T follicular helper cell (primary cell): Measurements from ENCODE around the gene OR7C1.
"Not testable (repeated sequence)": the region's sequence is repeated elsewhere in the genome, so short reads cannot be mapped to it uniquely, and the experiment has no call there.

ENCODE experiments used
- DNase-seq: peaks from one replicate; pipeline ENCODE4 v3.0.0-alpha.2; 2020; ENCODE audit warnings: low read depth

The OR7C1 gene

GRCh38 chr19:14765841-14766240 lies 69.1 kb downstream of the OR7C1 start:
- DNase-seq, result not testable (repeated sequence)

- DNase-seq, result not testable (repeated sequence)
These were observed 69.6 kb downstream of the OR7C1 start for GRCh38 chr19:14765403-14765802.

GRCh38 chr19:14764401-14764800 lies 70.6 kb downstream of the OR7C1 start:
- no peak for DNase-seq

GRCh38 chr19:14763497-14764145 lies 71.4 kb downstream of the OR7C1 start:
- DNase-seq, result no peak

GRCh38 chr19:14762111-14762510 lies 72.9 kb downstream of the OR7C1 start:
- DNase-seq, result no peak

- no peak for DNase-seq
These were observed 73.4 kb downstream of the OR7C1 start for GRCh38 chr19:14761607-14762006.

- no peak for DNase-seq
These were observed 76.2 kb downstream of the OR7C1 start for GRCh38 chr19:14758816-14759215.

GRCh38 chr19:14748601-14749000 lies 86.4 kb downstream of the OR7C1 start:
- DNase-seq, result no peak
